HuH-7.5 (cell line): ENCODE measurements around the gene MRPS21.

ENCODE experiments used
- DNase-seq: peaks from one replicate; pipeline ENCODE4 v3.0.0; 2011; ENCODE audit warnings: low spot score

MRPS21 gene

GRCh38 chr1:150293433-150294253 lies at the start of gene MRPS21:
MRPS21 (plus strand) TSS chr1:150293861; CDS start chr1:150294367, 506 bp downstream.
- DNase-seq, result peak; percentile 63

GRCh38 chr1:150249936-150250335 lies 43.7 kb upstream of the MRPS21 start:
- DNase-seq, result no peak

DNA sequence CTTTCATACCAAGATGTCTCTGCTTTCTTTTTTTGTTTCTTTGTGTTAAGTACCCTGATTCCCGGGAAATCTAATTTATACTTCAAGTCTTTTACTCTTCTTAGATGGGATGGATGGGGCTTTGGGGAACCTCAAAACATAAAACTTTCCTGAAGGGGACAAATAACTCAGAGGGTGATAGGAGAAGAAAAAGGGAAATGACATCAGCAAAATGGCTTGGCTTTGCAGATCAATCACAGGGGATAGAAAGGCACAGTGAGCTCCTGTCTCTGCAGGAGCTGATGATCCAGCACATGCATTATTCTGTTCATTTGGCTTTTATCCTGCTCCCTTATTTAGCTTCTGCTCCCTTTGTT lies 37.5 kb upstream of the MRPS21 start:
- DNase-seq, result no peak

GRCh38 chr1:150256554-150257341 lies 36.9 kb upstream of the MRPS21 start:
- DNase-seq, result no peak

DNA sequence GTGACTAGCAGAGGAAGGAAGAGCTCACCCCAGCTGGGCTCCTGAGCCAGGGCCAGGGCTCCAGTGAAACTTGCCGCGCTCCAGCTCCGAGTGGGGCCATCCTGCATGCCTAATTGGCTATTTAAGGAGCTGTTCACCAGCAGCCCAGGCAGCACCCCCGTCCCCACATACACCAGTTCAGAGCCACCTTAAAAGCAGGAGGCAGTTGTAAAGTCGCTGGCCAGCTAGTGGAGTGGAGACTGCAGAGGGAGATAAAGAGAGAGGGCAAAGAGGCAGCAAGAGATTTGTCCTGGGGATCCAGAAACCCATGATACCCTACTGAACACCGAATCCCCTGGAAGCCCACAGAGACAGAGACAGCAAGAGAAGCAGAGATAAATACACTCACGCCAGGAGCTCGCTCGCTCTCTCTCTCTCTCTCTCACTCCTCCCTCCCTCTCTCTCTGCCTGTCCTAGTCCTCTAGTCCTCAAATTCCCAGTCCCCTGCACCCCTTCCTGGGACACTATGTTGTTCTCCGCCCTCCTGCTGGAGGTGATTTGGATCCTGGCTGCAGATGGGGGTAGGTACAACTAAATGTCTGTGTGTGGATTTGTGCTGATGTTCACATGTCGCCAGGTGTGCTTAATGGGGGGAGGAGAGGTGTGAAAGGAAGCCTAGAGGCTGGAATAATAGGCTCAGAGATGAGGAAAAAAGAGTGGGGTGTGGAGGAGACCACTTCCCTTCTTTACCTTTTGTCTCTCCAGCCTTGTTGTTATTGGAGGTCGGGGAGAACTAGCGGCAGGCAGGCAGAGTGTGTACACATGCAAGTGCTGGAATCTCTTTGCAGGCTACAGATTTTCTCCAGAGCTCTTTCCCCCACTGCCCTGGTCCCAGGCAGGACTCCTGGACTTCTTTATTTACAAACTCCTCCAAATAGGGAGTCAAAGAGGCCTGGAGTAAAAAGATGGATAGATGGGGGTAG lies 35.8 kb upstream of the MRPS21 start, which contains the start of gene CA14:
TSS of gene CA14 (plus strand) at position 151 of the 962 bp plus-strand sequence. CDS start at position 506, 355 bp downstream.
- DNase-seq, result no peak

DNA sequence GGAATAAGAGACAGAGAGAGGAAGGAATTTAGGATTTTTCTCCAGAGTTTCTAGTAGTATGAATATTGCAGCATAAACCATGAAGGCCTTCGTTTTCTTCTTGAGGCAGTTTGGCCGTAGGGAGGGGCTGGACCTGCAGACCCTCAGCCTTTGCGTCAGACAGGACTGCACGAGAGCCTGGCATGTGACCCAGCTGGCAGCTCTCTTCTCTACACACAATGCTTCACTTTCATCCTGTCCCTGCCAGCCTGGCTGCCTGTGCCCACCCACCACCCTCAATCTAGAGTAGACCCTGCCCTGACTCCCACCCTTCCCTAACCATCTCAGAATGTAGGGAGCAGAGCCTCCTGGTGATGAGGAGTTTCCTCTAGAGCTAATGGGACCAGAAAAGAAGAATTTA lies 34.4 kb upstream of the MRPS21 start:
- no peak for DNase-seq

GRCh38 chr1:150259758-150260669 lies 33.6 kb upstream of the MRPS21 start:
- peak; percentile 51 for DNase-seq

- no peak for DNase-seq
Observed at GRCh38 chr1:150261367-150261766, 32.3 kb upstream of the MRPS21 start.

DNA sequence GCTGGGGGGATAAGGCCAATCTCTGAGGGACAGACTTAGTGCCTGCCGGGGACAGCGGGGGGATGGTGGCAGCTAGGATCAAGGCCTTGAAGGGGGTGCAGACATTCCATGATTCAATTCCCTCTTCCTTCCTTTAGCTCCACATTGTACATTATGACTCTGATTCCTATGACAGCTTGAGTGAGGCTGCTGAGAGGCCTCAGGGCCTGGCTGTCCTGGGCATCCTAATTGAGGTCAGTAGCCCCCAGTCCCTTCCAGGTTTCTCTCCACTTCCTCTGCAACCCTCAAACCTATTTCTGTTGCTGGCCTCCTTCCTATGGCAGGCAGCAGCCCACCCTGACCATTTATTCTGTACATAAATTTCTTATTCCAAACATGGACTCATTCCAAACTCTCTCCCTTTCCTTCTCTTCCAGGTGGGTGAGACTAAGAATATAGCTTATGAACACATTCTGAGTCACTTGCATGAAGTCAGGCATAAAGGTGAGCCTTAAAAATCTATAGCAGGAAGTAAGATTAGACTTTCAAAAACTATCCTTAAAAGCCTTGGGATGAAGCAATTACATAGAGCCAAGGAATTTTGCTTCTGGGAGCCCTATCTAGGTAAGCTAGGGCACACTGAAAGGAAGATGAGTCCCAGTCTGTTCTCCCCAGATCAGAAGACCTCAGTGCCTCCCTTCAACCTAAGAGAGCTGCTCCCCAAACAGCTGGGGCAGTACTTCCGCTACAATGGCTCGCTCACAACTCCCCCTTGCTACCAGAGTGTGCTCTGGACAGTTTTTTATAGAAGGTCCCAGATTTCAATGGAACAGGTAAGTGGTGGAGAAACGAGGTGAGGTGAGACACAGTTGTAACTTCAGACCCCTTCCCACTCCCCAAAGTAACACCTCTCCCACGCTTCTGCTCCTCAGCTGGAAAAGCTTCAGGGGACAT lies 31.0 kb upstream of the MRPS21 start:
- no peak for DNase-seq

DNA sequence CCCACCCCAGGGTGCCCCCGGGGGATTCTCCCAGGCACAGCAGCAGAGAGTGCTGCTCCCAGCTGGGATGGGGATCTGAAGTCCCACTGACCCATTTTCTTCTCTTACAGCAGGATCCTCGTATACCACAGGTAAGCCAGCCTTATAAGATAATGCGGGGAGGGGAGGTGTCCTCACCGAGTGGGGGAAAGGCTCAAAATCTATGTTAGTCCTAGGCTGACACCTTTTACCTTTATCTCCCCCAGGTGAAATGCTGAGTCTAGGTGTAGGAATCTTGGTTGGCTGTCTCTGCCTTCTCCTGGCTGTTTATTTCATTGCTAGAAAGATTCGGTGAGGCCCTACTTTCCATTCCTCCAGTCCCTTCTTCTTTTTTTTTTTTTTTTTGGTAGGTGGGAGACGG lies 30.1 kb upstream of the MRPS21 start:
- DNase-seq, result no peak

GRCh38 chr1:150267896-150268295 lies 25.8 kb upstream of the MRPS21 start:
- no peak for DNase-seq

DNA sequence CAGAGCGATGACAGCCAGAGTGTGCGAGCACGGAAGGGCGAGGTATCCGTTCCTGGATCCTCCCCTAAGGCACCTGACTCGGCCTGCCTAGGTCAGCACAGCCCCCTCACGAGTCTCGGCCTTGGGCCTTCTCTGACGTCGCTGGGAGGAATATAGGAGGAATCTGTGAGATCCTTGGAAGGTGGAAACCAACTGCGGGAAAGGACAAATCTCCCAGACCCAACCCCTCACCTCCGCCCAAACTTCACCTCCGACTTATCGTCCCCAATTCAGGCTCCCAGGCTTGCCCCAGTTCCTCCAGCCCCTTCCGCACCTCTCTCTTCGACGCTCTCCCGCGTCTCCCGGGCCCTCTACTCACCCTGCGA lies 25.3 kb upstream of the MRPS21 start:
- no peak for DNase-seq

DNA sequence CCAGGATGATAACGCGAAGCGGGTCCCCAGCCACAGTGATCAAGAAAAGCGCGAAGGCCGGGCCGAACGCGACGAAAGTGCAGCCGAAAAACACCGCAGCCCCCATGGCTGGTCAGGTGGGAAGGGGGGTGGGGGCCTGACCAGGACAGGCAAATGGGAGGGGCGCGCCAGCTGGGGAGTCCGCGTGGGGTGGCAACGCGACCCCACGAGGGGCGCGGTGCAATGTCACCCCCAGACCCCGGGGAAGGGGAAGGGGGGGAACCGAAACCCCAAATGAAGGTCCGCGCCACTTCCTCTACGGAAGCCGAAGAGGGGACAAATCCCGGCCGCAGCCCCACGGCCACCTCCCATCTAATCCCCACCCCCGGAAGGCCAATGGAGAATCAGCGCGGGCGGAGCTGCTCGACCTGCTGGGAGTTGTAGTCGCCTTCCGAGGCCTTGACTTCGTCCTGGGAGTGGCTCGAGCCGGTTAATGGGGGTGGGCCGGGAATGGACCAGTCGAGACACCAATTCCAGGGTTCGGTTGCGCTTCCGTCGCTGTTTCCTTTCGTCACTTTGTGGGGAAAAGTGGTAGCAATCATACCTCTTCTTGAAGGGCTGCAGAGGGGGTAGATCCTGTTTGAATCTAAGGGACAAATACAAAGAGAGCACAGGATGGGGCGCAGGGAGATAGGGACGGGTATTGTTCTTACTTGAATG lies 24.8 kb upstream of the MRPS21 start, which contains the start of gene APH1A:
TSS of gene APH1A (minus strand) at position 312 of the 699 bp plus-strand sequence. CDS start at position 106, 206 bp downstream.
- peak; percentile 92 for DNase-seq

- no peak for DNase-seq
Observed at GRCh38 chr1:150269451-150269850, 24.2 kb upstream of the MRPS21 start.

DNA sequence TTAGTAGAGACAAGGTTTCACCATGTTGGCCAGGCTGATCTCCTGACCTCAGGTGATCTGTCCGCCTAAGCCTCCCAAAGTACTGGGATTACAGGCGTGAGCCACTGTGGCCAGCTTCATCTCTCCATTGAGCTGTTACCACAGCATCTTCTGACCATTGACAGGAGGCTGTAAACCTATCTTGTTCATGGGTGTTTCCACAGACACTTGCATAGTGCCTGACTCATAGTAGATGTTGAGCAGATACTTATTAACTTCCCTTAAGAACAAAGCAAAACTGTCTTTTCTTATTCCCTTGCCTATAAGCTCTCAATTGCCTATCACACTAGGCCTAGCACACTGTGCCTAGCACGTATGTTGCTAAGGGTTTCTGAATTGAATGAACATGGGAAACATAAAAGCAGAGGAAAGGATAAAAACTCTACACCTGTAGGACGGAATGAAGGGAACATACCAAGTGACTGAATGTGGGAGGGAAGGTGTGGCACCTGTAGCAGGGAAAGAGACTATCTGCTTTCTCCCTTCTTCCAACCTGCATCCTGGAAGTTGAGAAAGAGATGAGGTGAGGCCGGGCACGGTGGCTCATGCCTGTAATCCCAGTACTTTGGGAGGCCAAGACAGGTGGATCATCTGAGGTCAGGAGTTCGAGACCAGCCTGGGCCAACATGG lies 22.2 kb upstream of the MRPS21 start:
- no peak for DNase-seq

DNA sequence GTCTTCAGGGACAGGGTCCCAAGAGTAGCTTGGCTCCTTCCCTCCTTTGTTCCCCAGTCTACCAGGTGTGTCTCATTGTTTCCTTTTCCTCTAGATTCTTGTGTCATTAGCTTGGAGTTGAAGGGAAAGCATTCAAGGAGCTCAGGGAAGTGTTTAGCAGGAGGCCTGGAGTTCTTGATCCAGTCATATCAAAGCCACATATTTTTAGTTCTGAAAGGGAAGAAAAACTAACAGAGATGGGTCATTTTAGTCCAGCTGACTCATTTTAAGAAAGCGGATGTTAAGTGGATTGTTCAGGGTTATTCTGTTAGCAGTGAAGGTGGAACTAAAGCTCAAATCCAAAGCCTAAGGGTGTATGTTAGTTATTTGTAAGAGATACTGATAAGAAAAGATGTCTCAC lies 20.4 kb upstream of the MRPS21 start:
- no peak for DNase-seq

DNA sequence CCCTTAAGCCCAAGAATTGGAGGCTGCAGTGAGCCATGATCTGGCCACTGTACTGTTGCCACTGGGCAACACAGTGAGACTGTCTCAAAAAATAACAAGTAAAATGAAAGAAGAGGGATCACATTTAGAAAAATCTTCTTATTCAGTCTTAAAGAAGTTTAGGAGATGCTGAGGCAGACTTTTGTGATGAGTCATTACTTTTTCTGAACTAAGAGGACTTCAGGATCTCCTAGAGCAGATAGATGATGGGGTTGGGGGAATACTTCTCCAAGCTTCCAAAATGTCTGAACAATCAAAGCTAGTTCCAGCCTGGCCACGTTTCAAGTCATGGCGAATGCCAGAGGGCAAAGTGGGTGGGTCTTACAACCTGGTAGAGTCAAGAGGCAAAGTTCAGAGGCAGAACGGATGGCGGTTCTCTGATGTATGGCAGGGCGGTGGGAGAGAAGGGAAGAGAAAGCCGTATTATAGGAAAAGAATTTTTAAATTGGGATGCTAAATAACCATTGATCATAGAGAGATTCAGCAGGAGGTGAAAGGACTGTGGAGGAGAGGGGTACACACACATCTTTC lies 13.4 kb upstream of the MRPS21 start:
- DNase-seq, result no peak

DNA sequence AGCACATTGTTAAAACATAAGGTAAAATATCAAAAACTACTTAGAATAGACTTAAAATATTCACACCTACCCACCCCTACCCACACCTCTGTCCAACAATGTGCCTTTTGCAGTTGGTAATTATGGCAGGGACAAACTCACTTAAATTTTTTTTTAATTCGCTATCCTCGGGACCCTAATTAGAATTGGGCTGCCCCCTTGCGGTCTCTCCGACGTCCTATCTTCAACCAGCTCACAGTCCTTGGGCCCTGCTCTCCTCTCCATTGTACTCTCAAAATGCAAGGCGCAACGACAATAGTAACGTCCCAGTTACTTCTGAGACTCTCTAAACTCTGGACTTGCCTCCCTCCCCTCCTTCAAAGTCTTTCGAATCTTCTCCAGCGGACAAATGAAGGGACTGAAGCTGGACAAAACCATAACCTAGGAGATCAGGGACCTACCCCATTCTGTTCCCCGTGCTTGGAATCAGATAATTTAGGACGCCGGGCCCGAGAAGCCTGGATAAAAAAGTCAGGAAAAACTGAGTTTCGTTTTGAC lies 12.4 kb upstream of the MRPS21 start:
- DNase-seq, result no peak
